ENCODE results near the gene AMDHD2. TPM values are rescaled to one million over a fixed set of nuclear protein-coding genes. Genes with fewer than 3 reads are reported as not detected.
A peak's percentile ranks its signal among the peaks of the same experiment; 100 is the strongest.

AMDHD2 gene
- total and polyA plus RNA-seq, 2 of the 13 experiments (the other 11 are each of a cell fraction or from before 2014, with no cell fraction given): 33.5 to 39.1 TPM

DNA sequence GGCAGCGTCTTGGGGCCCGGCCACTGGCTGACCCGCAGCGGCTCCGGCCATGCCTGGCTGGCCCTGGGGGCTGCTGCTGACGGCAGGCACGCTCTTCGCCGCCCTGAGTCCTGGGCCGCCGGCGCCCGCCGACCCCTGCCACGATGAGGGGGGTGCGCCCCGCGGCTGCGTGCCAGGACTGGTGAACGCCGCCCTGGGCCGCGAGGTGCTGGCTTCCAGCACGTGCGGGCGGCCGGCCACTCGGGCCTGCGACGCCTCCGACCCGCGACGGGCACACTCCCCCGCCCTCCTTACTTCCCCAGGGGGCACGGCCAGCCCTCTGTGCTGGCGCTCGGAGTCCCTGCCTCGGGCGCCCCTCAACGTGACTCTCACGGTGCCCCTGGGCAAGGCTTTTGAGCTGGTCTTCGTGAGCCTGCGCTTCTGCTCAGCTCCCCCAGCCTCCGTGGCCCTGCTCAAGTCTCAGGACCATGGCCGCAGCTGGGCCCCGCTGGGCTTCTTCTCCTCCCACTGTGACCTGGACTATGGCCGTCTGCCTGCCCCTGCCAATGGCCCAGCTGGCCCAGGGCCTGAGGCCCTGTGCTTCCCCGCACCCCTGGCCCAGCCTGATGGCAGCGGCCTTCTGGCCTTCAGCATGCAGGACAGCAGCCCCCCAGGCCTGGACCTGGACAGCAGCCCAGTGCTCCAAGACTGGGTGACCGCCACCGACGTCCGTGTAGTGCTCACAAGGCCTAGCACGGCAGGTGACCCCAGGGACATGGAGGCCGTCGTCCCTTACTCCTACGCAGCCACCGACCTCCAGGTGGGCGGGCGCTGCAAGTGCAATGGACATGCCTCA lies 48.3 kb upstream of the AMDHD2 start (continued):
- TF ChIP-seq GABPB1 (CRISPR knock-in tag; IDR thresholded peaks at IDR 0.05) (peak; percentile 22; the same call in 1 of the 2 replicates), ARNT2 (CRISPR knock-in tag; IDR thresholded peaks at IDR 0.05; ENCODE audit: low read depth) (0 out of 2 replicates have a peak, but pooled peaks have one; percentile 65), HMGA1 (CRISPR knock-in tag; conservative IDR thresholded peaks at IDR 0.05) (no peak), ZNF329 (CRISPR knock-in tag; IDR thresholded peaks at IDR 0.05; ENCODE audit: low read depth) (peak; percentile 57; the same call in 1 of the 2 replicates), U2AF2 (IDR thresholded peaks at IDR 0.05; ENCODE audit: low read depth, low read length) (no peak), MEIS2 (CRISPR knock-in tag; IDR thresholded peaks at IDR 0.05) (0 out of 2 replicates have a peak, but pooled peaks have one; percentile 33), AGO1 (IDR thresholded peaks at IDR 0.05; ENCODE audit: low read depth, low read length, poor library complexity, severe bottlenecking) (peak; percentile 1), ZFP36L1 (CRISPR knock-in tag; IDR thresholded peaks at IDR 0.05) (0 out of 2 replicates have a peak, but pooled peaks have one; percentile 32), ZNF773 (CRISPR knock-in tag; IDR thresholded peaks at IDR 0.05; ENCODE audit: borderline replicate concordance) (no peak; the same call in 1 of the 2 replicates), KDM5B (CRISPR knock-in tag; IDR thresholded peaks at IDR 0.05; ENCODE audit: borderline replicate concordance) (peak; percentile 34; the same call in 1 of the 2 replicates), ZHX1 (CRISPR knock-in tag; IDR thresholded peaks at IDR 0.05; ENCODE audit: low read depth) (0 out of 2 replicates have a peak, but pooled peaks have one; percentile 54), CHCHD3 (CRISPR knock-in tag; IDR thresholded peaks at IDR 0.05) (peak; percentile 48; the same call in 1 of the 2 replicates), ZFX (CRISPR knock-in tag; IDR thresholded peaks at IDR 0.05; ENCODE audit: low read depth) (peak; percentile 88; the same call in 1 of the 2 replicates), MXD4 (CRISPR knock-in tag; IDR thresholded peaks at IDR 0.05) (peak; percentile 34; the same call in 1 of the 2 replicates)
- TF ChIP-seq, protein P1, sequence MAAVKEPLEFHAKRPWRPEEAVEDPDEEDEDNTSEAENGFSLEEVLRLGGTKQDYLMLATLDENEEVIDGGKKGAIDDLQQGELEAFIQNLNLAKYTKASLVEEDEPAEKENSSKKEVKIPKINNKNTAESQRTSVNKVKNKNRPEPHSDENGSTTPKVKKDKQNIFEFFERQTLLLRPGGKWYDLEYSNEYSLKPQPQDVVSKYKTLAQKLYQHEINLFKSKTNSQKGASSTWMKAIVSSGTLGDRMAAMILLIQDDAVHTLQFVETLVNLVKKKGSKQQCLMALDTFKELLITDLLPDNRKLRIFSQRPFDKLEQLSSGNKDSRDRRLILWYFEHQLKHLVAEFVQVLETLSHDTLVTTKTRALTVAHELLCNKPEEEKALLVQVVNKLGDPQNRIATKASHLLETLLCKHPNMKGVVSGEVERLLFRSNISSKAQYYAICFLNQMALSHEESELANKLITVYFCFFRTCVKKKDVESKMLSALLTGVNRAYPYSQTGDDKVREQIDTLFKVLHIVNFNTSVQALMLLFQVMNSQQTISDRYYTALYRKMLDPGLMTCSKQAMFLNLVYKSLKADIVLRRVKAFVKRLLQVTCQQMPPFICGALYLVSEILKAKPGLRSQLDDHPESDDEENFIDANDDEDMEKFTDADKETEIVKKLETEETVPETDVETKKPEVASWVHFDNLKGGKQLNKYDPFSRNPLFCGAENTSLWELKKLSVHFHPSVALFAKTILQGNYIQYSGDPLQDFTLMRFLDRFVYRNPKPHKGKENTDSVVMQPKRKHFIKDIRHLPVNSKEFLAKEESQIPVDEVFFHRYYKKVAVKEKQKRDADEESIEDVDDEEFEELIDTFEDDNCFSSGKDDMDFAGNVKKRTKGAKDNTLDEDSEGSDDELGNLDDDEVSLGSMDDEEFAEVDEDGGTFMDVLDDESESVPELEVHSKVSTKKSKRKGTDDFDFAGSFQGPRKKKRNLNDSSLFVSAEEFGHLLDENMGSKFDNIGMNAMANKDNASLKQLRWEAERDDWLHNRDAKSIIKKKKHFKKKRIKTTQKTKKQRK (IDR thresholded peaks at IDR 0.05; ENCODE audit: low read length): no peak
- TF ChIP-seq, protein P2, sequence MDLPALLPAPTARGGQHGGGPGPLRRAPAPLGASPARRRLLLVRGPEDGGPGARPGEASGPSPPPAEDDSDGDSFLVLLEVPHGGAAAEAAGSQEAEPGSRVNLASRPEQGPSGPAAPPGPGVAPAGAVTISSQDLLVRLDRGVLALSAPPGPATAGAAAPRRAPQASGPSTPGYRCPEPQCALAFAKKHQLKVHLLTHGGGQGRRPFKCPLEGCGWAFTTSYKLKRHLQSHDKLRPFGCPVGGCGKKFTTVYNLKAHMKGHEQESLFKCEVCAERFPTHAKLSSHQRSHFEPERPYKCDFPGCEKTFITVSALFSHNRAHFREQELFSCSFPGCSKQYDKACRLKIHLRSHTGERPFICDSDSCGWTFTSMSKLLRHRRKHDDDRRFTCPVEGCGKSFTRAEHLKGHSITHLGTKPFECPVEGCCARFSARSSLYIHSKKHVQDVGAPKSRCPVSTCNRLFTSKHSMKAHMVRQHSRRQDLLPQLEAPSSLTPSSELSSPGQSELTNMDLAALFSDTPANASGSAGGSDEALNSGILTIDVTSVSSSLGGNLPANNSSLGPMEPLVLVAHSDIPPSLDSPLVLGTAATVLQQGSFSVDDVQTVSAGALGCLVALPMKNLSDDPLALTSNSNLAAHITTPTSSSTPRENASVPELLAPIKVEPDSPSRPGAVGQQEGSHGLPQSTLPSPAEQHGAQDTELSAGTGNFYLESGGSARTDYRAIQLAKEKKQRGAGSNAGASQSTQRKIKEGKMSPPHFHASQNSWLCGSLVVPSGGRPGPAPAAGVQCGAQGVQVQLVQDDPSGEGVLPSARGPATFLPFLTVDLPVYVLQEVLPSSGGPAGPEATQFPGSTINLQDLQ (CRISPR knock-in tag; IDR thresholded peaks at IDR 0.05): no peak
- TF ChIP-seq, protein P3, sequence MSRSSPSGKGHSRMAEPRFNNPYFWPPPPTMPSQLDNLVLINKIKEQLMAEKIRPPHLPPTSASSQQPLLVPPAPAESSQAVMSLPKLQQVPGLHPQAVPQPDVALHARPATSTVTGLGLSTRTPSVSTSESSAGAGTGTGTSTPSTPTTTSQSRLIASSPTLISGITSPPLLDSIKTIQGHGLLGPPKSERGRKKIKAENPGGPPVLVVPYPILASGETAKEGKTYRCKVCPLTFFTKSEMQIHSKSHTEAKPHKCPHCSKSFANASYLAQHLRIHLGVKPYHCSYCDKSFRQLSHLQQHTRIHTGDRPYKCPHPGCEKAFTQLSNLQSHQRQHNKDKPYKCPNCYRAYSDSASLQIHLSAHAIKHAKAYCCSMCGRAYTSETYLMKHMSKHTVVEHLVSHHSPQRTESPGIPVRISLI (CRISPR knock-in tag; IDR thresholded peaks at IDR 0.05; ENCODE audit: borderline replicate concordance): no peak
